ENCODE measurements around the gene DNAJC4. TPM values are rescaled to one million over a fixed set of nuclear protein-coding genes. Genes with fewer than 3 reads are reported as not detected.

The DNAJC4 gene
- total and polyA plus RNA-seq, 9 of the 15 experiments (the other 6 are each of a cell fraction or from before 2014, with no cell fraction given), result 4.0 to 32.6 (median 19.9) TPM

- no peak for TF ChIP-seq MGA (IDR thresholded peaks at IDR 0.05)
- TF ChIP-seq HNRNPK (IDR thresholded peaks at IDR 0.05; ENCODE audit: low read depth, low read length, poor library complexity, severe bottlenecking), result no peak
- no peak; the same call in 1 of the 2 replicates for TF ChIP-seq GABPB1 (CRISPR knock-in tag; IDR thresholded peaks at IDR 0.05)
- peak; percentile 41; the same call in 1 of the 2 replicates for TF ChIP-seq STAG1 (CRISPR knock-in tag; IDR thresholded peaks at IDR 0.05; ENCODE audit: borderline replicate concordance)
- no peak for TF ChIP-seq RFX1 (IDR thresholded peaks at IDR 0.05)
- TF ChIP-seq ATF3 (IDR thresholded peaks at IDR 0.05), result no peak
- TF ChIP-seq ATF3 (CRISPR knock-in tag; conservative IDR thresholded peaks at IDR 0.05), result no peak
- no peak for TF ChIP-seq ZNF3 (CRISPR knock-in tag; IDR thresholded peaks at IDR 0.05)
- TF ChIP-seq ZZZ3 (IDR thresholded peaks at IDR 0.05), result no peak
- TF ChIP-seq KLF10 (CRISPR knock-in tag; IDR thresholded peaks at IDR 0.05), result no peak
- TF ChIP-seq OTX1 (CRISPR knock-in tag; IDR thresholded peaks at IDR 0.05), result no peak
- TF ChIP-seq HNRNPH1 (optimal IDR thresholded peaks at IDR 0.05; ENCODE audit: low read depth, low read length), result no peak
- TF ChIP-seq ZNF79 (CRISPR knock-in tag; IDR thresholded peaks at IDR 0.05; ENCODE audit: low read depth), result no peak
- no peak for TF ChIP-seq USF2 (CRISPR knock-in tag; IDR thresholded peaks at IDR 0.05)
- TF ChIP-seq ARID2 (IDR thresholded peaks at IDR 0.05), result peak; percentile 64; the same call in 1 of the 2 replicates
- no peak for TF ChIP-seq HDAC3 (IDR thresholded peaks at IDR 0.05; ENCODE audit: borderline replicate concordance, partially characterized antibody)
These were observed 25.8 kb upstream of the DNAJC4 start (continued) for GRCh38 chr11:64204464-64204989.
